Neural progenitor cell (in vitro differentiated cells): ENCODE measurements around the gene TNNC1. TPM values are rescaled to one million over a fixed set of nuclear protein-coding genes. Genes with fewer than 3 reads are reported as not detected.

Source experiments
- DNase-seq: peaks from one replicate; pipeline ENCODE4 v3.0.0-alpha.2; 2016; ENCODE audit warnings: low spot score
- H2AFZ ChIP-seq: fragments of 200-600 bp; sonication (generic); replicated peaks from 2 replicates; pipeline ENCODE4 v1.6.1; 2016; ENCODE audit warnings: antibody characterized with exemption
- H3F3A ChIP-seq: fragments of 200-600 bp; sonication (generic); 2 replicates; pipeline ENCODE4 v1.6.1; 2016; ENCODE audit warnings: antibody characterized with exemption, low read depth
- H3K27ac ChIP-seq: fragments of 200-600 bp; sonication (generic); 2 replicates; pipeline ENCODE4 v1.5.1; 2016; ENCODE audit warnings: mild to moderate bottlenecking
- H3K27me3 ChIP-seq: fragments of 200-600 bp; sonication (generic); 2 replicates; pipeline ENCODE4 v1.6.1; 2016; ENCODE audit warnings: mild to moderate bottlenecking, moderate library complexity
- H3K36me3 ChIP-seq: fragments of 200-600 bp; sonication (generic); 2 replicates; pipeline ENCODE4 v1.5.1; 2016
- H3K4me1 ChIP-seq: fragments of 200-600 bp; sonication (generic); 2 replicates; pipeline ENCODE4 v1.6.1; 2016; ENCODE audit warnings: mixed run types
- H3K4me2 ChIP-seq: fragments of 200-600 bp; sonication (generic); 2 replicates; pipeline ENCODE4 v1.6.1; 2016
- H3K4me3 ChIP-seq: fragments of 200-600 bp; sonication (generic); 2 replicates; pipeline ENCODE4 v1.5.1; 2016
- H3K79me2 ChIP-seq: fragments of 200-600 bp; sonication (generic); 2 replicates; pipeline ENCODE4 v1.6.1; 2016; ENCODE audit warnings: low read depth
- H3K9ac ChIP-seq: fragments of 200-600 bp; sonication (generic); 2 replicates; pipeline ENCODE4 v1.6.1; 2016
- H3K9me3 ChIP-seq: fragments of 200-600 bp; sonication (generic); 2 replicates; pipeline ENCODE4 v1.5.1; 2016; ENCODE audit warnings: low read depth
- H4K20me1 ChIP-seq: fragments of 200-600 bp; sonication (generic); 2 replicates; pipeline ENCODE4 v1.6.1; 2016; ENCODE audit warnings: low read depth
- H3K27ac Mint-ChIP-seq: 3 replicates; pipeline ENCODE4 v1.8.0; 2021; ENCODE audit warnings: mixed read lengths
- H3K27me3 Mint-ChIP-seq: 2 replicates; pipeline ENCODE4 v1.8.0; 2022; ENCODE audit warnings: low read depth, mild to moderate bottlenecking, inconsistent platforms, moderate library complexity, mixed read lengths; ENCODE audit not compliant: insufficient read depth
- H3K36me3 Mint-ChIP-seq: 3 replicates; pipeline ENCODE4 v1.8.0; 2021; ENCODE audit warnings: mixed read lengths
- H3K4me1 Mint-ChIP-seq: 3 replicates; pipeline ENCODE4 v1.8.0; 2021; ENCODE audit warnings: mixed read lengths
- H3K4me3 Mint-ChIP-seq: 3 replicates; pipeline ENCODE4 v1.8.0; 2021; ENCODE audit warnings: mild to moderate bottlenecking, moderate library complexity, mixed read lengths
- H3K9me3 Mint-ChIP-seq: 3 replicates; pipeline ENCODE4 v1.8.0; 2020; ENCODE audit warnings: mixed read lengths
- CTCF ChIP-seq: fragments of 200-600 bp; sonication (generic); IDR thresholded peaks from 2 replicates; pipeline ENCODE4 v1.5.1; 2017; ENCODE audit warnings: antibody characterized with exemption, mild to moderate bottlenecking
- EZH2 ChIP-seq: fragments of 200-600 bp; sonication (generic); IDR thresholded peaks from 2 replicates; pipeline ENCODE4 v1.6.1; 2017; ENCODE audit warnings: antibody characterized with exemption, mild to moderate bottlenecking, moderate library complexity
- EZH2phosphoT487 ChIP-seq: fragments of 200-600 bp; sonication (generic); IDR thresholded peaks from 2 replicates; pipeline ENCODE4 v1.6.1; 2017; ENCODE audit warnings: antibody characterized with exemption
- total RNA-seq: library from RNA; depleted of rRNA; stranded (reverse); fragments of >200 nt; gene quantifications from 2 replicates; pipeline ENCODE4 v1.2.3, GENCODE V29; 2015; ENCODE audit warnings: low replicate concordance

Gene TNNC1
- total RNA-seq, 1 donor from 2014 or later, result 0.67 TPM

GRCh38 chr3:52477076-52477795 is 23.4 kb upstream of the TNNC1 start:
- H3K27me3 Mint-ChIP-seq, result no peaks in the 10 kb centered on the region
- Histone ChIP-seq H3K9me3 (no peaks in the 10 kb centered on the region), H3K4me2 (no peak overlapping the region), H4K20me1 (peaks cover 14% of the 10 kb centered on the region), H3K36me3 (peaks cover 5% of the 10 kb centered on the region), H3K4me3 (no peak overlapping the region), H3K27ac (no peak overlapping the region), H3F3A (no peaks in the 10 kb centered on the region), H3K9ac (no peak overlapping the region), H3K27me3 (no peaks in the 10 kb centered on the region), H3K4me1 (no peaks in the 10 kb centered on the region), H2AFZ (no peak overlapping the region), H3K79me2 (no peaks in the 10 kb centered on the region)
- H3K4me3 Mint-ChIP-seq, result no peak overlapping the region
- H3K4me1 Mint-ChIP-seq, result no peaks in the 10 kb centered on the region
- H3K27ac Mint-ChIP-seq, result no peak overlapping the region
- DNase-seq, result no peak
- no peaks in the 10 kb centered on the region for H3K9me3 Mint-ChIP-seq
- H3K36me3 Mint-ChIP-seq, result peaks cover 37% of the 10 kb centered on the region
- TF ChIP-seq CTCF (no peak), EZH2phosphoT487 (no peak), EZH2 (no peak)

- no peaks in the 10 kb centered on the region for H3K27me3 Mint-ChIP-seq
- Histone ChIP-seq H3F3A (peaks cover 9% of the 10 kb centered on the region), H3K4me1 (no peaks in the 10 kb centered on the region), H3K27me3 (no peaks in the 10 kb centered on the region), H2AFZ (no peak overlapping the region), H3K4me2 (no peak overlapping the region), H3K79me2 (peaks cover 12% of the 10 kb centered on the region), H3K36me3 (peaks cover 5% of the 10 kb centered on the region), H4K20me1 (peaks cover 46% of the 10 kb centered on the region), H3K9me3 (no peaks in the 10 kb centered on the region), H3K27ac (no peak overlapping the region), H3K9ac (no peak overlapping the region), H3K4me3 (no peak overlapping the region)
- H3K36me3 Mint-ChIP-seq, result peaks cover 28% of the 10 kb centered on the region
- TF ChIP-seq EZH2phosphoT487 (no peak), CTCF (no peak), EZH2 (no peak)
- no peak overlapping the region for H3K27ac Mint-ChIP-seq
- peaks cover 12% of the 10 kb centered on the region for H3K4me1 Mint-ChIP-seq
- no peaks in the 10 kb centered on the region for H3K9me3 Mint-ChIP-seq
- no peak for DNase-seq
- no peak overlapping the region for H3K4me3 Mint-ChIP-seq
Observed at GRCh38 chr3:52473026-52473425, 19.2 kb upstream of the TNNC1 start.

- Histone ChIP-seq H3K4me3 (no peak overlapping the region), H3F3A (peaks cover 9% of the 10 kb centered on the region), H3K9me3 (no peaks in the 10 kb centered on the region), H3K27ac (no peak overlapping the region), H3K4me2 (no peak overlapping the region), H3K9ac (no peak overlapping the region), H3K79me2 (peaks cover 18% of the 10 kb centered on the region), H4K20me1 (peaks cover 52% of the 10 kb centered on the region), H3K27me3 (no peaks in the 10 kb centered on the region), H2AFZ (no peak overlapping the region), H3K4me1 (no peaks in the 10 kb centered on the region), H3K36me3 (peaks cover 5% of the 10 kb centered on the region)
- Mint-ChIP-seq H3K4me3 (no peak overlapping the region), H3K4me1 (peaks cover 12% of the 10 kb centered on the region), H3K9me3 (no peaks in the 10 kb centered on the region), H3K27me3 (no peaks in the 10 kb centered on the region), H3K27ac (no peak overlapping the region), H3K36me3 (peaks cover 26% of the 10 kb centered on the region)
- DNase-seq, result no peak
- TF ChIP-seq EZH2phosphoT487 (no peak), CTCF (no peak), EZH2 (no peak)
Observed at GRCh38 chr3:52472239-52473000, 18.6 kb upstream of the TNNC1 start.
